Measurements from ENCODE around the gene CFAP99. TPM values are rescaled to one million over a fixed set of nuclear protein-coding genes. Genes with fewer than 3 reads are reported as not detected.

CFAP99 gene
- total RNA-seq, 6 donors from 2014 or later, result 0.57 to 24.7 (median 9.3) TPM

DNA sequence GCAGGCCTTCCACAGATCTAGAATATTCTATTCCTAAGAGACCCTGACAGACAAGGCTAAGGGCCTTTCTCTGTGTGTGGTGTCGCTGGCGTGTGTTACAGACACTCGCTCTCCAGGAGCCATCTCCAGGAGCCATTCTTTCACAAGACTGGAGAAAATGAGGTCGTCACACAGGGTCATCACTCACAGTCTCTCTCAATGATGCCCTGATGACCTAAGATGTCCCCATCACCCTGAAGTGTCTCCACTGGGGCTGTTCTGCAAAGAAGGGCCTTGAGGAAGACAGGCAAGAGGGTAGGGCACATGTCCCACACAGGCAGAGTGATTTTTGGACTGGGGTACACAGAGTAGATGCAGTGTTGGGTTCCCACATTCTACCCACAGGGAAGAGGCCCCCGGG, 35.0 kb upstream of the CFAP99 start:
- Histone ChIP-seq H3K27me3 (no peaks in the 10 kb centered on the region), H3K4me3 (no peak overlapping the region), H3K36me3 (no peaks in the 10 kb centered on the region), H3K4me1 (peaks cover 0 to 6% (median 1%) of the 10 kb centered on the region in 4 donors), H3K27ac (no peak overlapping the region), H3K9me3 (no peaks in the 10 kb centered on the region)
- ATAC-seq (ENCODE audit: low FRiP score in 2 of 2) (no peak), DNase-seq (no peak)
- TF ChIP-seq POLR2AphosphoS5 (IDR thresholded peaks at IDR 0.05) (no peak), EP300 (IDR thresholded peaks at IDR 0.05) (no peak), POLR2A (IDR thresholded peaks at IDR 0.05) (no peak)
- TF ChIP-seq, protein P1, sequence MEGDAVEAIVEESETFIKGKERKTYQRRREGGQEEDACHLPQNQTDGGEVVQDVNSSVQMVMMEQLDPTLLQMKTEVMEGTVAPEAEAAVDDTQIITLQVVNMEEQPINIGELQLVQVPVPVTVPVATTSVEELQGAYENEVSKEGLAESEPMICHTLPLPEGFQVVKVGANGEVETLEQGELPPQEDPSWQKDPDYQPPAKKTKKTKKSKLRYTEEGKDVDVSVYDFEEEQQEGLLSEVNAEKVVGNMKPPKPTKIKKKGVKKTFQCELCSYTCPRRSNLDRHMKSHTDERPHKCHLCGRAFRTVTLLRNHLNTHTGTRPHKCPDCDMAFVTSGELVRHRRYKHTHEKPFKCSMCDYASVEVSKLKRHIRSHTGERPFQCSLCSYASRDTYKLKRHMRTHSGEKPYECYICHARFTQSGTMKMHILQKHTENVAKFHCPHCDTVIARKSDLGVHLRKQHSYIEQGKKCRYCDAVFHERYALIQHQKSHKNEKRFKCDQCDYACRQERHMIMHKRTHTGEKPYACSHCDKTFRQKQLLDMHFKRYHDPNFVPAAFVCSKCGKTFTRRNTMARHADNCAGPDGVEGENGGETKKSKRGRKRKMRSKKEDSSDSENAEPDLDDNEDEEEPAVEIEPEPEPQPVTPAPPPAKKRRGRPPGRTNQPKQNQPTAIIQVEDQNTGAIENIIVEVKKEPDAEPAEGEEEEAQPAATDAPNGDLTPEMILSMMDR (IDR thresholded peaks at IDR 0.05), result no peak
- WGBS, 2 donors, result 89 to 90% methylated on average over 5 of the region's 5 CpGs

DNA sequence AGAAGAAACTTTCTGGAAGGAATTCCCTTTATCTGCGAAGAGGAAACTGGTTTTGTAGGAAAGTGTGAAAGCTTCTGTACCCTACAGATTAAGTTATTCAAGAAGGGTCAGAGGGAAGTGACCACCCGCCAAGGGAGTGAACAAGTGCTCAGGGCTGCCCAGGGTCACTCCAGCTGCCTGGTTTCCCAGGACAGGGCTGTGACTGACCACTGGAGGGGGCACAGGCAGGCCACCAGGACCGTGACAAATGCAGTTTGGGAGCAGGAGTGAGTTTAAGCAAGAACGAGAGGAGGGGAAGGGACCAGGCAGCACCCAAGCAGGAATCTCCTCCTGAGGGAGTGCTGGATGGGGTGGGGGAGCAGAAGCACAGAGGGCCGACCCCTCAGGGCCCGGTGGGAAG, 34.5 kb upstream of the CFAP99 start:
- 80 to 84% methylated on average over 6 of the region's 6 CpGs for WGBS, 2 donors

DNA sequence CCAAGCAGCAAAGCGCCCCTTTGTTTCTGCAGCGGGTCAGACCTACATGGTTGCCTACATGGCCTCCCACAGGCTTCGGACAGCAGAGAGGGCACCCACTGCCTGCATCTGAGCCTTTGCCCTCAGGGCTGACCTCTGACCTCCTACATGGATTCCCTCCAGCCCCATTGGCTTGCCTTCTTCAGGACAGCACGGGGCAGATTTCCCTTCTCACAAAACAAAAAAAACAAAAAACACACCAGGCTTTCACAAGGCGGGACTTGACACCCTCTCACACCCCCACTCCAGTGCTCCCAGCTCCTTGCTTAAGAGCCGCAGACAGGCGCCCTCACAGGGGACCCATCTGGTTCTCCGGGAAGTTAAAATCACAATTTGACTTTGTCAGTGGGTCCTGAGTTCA, 33.2 kb upstream of the CFAP99 start:
- DNase-seq, result no peak

More for the DNA sequence above, 34.5 kb upstream of the CFAP99 start:
- DNase-seq, result no peak
- Histone ChIP-seq H3K27ac (no peak overlapping the region), H3K27me3 (no peaks in the 10 kb centered on the region), H3K4me1 (peaks cover 0 to 11% (median 1%) of the 10 kb centered on the region in 4 donors), H3K4me3 (no peak overlapping the region), H3K9me3 (no peaks in the 10 kb centered on the region), H3K36me3 (no peaks in the 10 kb centered on the region)
- TF ChIP-seq POLR2AphosphoS5 (IDR thresholded peaks at IDR 0.05), result no peak
- TF ChIP-seq EP300 (IDR thresholded peaks at IDR 0.05), result no peak
- TF ChIP-seq POLR2A (IDR thresholded peaks at IDR 0.05), result no peak
- TF ChIP-seq, protein P1 (IDR thresholded peaks at IDR 0.05), result no peak
- no peak for ATAC-seq (ENCODE audit: low FRiP score in 2 of 2)

DNA sequence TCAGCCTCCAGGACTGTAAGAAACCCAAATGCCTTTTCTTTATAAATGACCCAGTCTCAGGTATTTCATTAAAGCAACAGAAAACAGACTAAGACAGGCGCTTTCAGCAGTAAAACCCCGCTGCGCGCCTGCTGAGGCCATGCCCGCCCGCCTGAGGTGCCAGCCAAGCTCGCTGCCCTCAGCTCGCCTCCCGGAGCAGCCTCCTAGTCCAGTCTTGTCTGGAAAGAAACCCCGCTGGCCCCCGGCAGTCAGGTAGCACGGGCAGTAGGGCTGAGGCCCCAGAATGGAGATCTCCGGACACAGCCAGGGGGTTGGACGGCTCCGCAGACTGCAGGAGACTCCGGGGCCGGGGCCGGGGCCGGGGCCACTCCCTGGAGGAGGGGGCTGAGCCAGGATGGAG, 32.0 kb upstream of the CFAP99 start:
- no peak overlapping the region for H3K27ac ChIP-seq
- ATAC-seq (ENCODE audit: low FRiP score in 2 of 2) (no peak), DNase-seq (no peak)
- peaks cover 0 to 12% (median 1%) of the 10 kb centered on the region in 4 donors for H3K4me1 ChIP-seq
- no peaks in the 10 kb centered on the region for H3K27me3 ChIP-seq
- H3K4me3 ChIP-seq, result no peak overlapping the region
- no peaks in the 10 kb centered on the region for H3K9me3 ChIP-seq
- no peak for TF ChIP-seq POLR2AphosphoS5 (IDR thresholded peaks at IDR 0.05)
- TF ChIP-seq POLR2A (IDR thresholded peaks at IDR 0.05), result no peak
- TF ChIP-seq, protein P1 (IDR thresholded peaks at IDR 0.05), result no peak
- TF ChIP-seq EP300 (IDR thresholded peaks at IDR 0.05), result no peak
- 89 to 92% methylated on average over 11 to 15 of the region's 19 CpGs for WGBS, 2 donors
- no peaks in the 10 kb centered on the region for H3K36me3 ChIP-seq

More for the DNA sequence above, 33.2 kb upstream of the CFAP99 start:
- no peaks in the 10 kb centered on the region for H3K9me3 ChIP-seq
- H3K27me3 ChIP-seq, result no peaks in the 10 kb centered on the region
- no peak overlapping the region for H3K27ac ChIP-seq
- H3K4me3 ChIP-seq, result no peak overlapping the region
- ATAC-seq (ENCODE audit: low FRiP score in 2 of 2), result no peak
- H3K36me3 ChIP-seq, result no peaks in the 10 kb centered on the region
- H3K4me1 ChIP-seq, result peaks cover 0 to 12% (median 1%) of the 10 kb centered on the region in 4 donors
- WGBS, 2 donors, result 81 to 88% methylated on average over 7 to 8 of the region's 8 CpGs
- TF ChIP-seq, protein P1 (IDR thresholded peaks at IDR 0.05), result no peak
- TF ChIP-seq EP300 (IDR thresholded peaks at IDR 0.05), result no peak
- no peak for TF ChIP-seq POLR2A (IDR thresholded peaks at IDR 0.05)
- no peak for TF ChIP-seq POLR2AphosphoS5 (IDR thresholded peaks at IDR 0.05)

DNA sequence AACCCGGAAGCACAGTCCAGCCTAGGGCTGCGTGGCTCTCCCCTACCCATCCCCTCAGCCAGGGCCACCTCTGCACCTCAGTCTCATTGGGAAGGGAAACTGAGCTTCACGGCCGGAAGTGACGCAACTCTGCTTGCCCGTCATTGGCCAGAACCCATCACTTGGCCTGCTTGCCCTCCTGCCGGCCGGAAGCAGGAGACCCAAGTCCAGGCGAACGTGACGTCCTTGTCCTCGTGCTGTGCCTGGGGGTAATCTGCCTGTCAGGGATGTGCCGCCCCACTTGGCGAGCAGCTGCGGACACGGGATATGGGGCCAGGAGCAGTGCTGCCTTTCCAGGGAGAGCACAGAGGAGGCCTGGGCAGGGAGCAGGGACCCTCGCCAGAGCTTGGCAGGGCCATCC, 31.5 kb upstream of the CFAP99 start:
- ATAC-seq (ENCODE audit: low FRiP score in 2 of 2), result no peak
- TF ChIP-seq POLR2A (IDR thresholded peaks at IDR 0.05) (no peak), POLR2AphosphoS5 (IDR thresholded peaks at IDR 0.05) (no peak), EP300 (IDR thresholded peaks at IDR 0.05) (no peak)
- TF ChIP-seq, protein P1 (IDR thresholded peaks at IDR 0.05), result no peak
- H3K4me3 ChIP-seq, result no peak overlapping the region
- H3K9me3 ChIP-seq, result no peaks in the 10 kb centered on the region
- WGBS, 2 donors, result 91 to 95% methylated on average over 14 to 15 of the region's 17 CpGs
- no peak overlapping the region for H3K27ac ChIP-seq
- no peaks in the 10 kb centered on the region for H3K36me3 ChIP-seq
- no peaks in the 10 kb centered on the region for H3K27me3 ChIP-seq
- DNase-seq, result no peak
- H3K4me1 ChIP-seq, result peaks cover 0 to 12% (median 1%) of the 10 kb centered on the region in 4 donors
